ENCODE data around the gene RBM4.

RBM4 gene

DNA sequence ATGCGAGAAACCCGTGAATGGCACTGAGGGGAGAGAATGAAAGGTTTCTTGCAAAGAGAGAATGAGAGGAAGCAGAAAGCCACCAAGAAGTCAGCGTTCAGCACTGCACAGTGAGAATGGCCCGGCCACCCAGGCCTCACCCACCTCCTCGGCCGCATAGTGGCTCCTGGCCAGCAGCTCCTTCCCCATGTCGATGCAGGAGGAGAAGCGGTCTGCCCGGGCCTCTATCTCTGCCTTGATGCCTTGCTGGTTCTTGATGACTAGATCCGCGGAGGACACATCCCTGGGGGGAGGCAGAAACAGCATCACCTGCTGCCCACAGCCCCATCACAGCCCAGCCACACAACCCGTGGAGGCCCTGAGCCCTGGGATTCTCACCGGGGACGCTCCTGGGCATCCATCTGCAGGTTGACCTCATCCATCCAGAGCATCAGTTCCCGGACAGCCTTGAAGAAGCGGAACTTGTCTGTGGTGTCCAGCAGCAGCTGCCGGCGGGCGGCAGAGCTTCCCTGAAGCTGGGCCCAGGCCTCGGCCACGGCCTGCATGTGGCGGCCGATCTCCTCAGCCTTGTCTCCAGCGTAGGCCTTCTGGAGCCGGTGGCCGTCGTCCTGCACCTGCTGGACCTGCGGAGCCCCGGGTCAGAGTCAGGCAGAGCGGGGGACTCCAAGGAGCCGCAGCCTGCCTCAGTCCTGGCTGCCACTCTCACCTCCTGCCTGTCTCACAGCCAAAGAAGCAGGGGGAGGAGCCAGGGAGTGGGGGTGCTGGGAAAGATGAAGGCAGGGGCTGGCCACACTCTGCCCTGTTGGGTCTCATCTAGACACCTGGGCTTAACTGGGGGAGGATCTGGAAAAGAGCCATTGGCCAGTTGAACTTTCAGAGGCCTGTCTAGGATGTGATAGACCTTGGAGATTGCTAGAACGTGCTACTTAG, 51.4 kb downstream of the RBM4 start:
- DNase-seq (ENCODE audit: low spot score), result no peak

GRCh38 chr11:66691311-66691980, 52.9 kb downstream of the RBM4 start:
- DNase-seq (ENCODE audit: low spot score), result no peak

DNA sequence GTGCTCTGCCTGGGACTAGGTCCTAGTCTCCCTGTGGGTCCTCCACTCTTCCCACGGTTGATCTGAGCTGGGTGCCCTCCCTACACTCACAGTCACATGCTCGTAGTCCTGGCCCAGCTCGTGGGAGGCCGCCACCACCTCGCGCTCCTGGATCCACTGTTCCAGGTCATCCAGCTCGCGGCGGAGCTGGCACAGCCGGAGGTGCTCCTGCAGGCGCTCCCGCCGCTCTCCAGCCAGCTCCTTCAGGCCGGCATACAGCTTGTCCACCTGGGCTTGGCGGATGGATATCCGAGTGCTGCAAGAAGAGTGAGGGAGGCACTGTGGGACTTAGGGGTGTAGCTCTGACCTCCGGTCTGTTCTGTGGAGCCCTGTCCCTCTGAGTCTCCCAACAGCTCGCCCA, 53.9 kb downstream of the RBM4 start:
- no peak for DNase-seq (ENCODE audit: low spot score)

- no peak for DNase-seq (ENCODE audit: low spot score)
Measured at GRCh38 chr11:66692871-66693331, 54.4 kb downstream of the RBM4 start.

GRCh38 chr11:66693356-66694055, 55.0 kb downstream of the RBM4 start:
- no peak for DNase-seq (ENCODE audit: low spot score)

DNA sequence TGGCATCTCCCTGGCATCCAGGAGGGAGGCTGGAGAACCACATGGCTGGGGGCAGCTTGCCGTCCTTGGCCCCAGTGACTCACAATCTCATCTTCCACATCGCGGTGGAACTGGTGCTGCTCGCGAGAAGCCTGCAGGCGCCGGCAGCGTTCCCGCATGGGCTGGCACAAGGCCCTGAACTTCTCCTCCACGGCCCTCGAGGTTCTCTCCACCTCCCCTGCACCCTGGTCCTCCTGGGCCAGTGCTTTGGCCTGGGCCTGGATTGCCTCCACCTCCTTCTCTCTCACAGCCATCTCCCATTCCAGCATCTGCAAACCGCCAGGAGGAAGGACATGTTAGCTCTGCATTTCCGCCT, 55.5 kb downstream of the RBM4 start:
- no peak for DNase-seq (ENCODE audit: low spot score)

DNA sequence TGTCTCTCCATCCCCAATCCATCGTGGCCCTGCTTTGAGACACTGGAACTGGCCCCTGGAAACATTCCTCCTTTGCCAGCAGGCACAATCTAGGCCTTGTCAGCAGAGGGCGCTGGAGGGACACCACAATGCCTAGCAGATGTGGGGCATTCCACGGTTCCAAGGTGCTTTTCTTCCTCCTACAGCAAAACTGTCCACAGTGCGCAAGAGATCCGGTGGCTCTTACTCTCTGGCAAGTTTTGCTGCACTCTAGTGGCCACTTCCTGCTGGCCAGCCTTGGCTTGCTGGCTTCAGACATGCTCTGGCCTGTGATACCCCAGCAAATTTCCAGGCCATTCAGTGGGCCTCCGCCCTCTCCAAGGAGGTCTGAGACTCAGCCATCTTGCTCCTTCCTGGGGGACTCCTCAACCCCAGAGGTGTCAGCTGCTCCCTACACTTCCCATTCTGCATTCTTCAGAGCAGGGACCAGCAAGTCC, 56.3 kb downstream of the RBM4 start:
- peak; percentile 80 for DNase-seq (ENCODE audit: low spot score)
